Measurements from ENCODE around the gene CNOT6. TPM values are rescaled to one million over a fixed set of nuclear protein-coding genes. Genes with fewer than 3 reads are reported as not detected.
A peak's percentile ranks its signal among the peaks of the same experiment; 100 is the strongest.
"Not testable (repeated sequence)": the region's sequence is repeated elsewhere in the genome, so short reads cannot be mapped to it uniquely, and the experiment has no call there.

CNOT6 gene
- polyA plus RNA-seq, 4 donors, result 53.0 to 74.1 (median 61.4) TPM

- peak in 3 of 4 donors; percentile 56 to 70 (median 59) for DNase-seq (ENCODE audit: low read depth in 4 of 4, low spot score in 3 of 4)
Observed at GRCh38 chr5:180470966-180471582, 23.1 kb upstream of the CNOT6 start.

GRCh38 chr5:180471866-180472265, 22.3 kb upstream of the CNOT6 start:
- no peak for DNase-seq (ENCODE audit: low read depth in 4 of 4, low spot score in 3 of 4)

- DNase-seq (ENCODE audit: low read depth in 4 of 4, low spot score in 3 of 4), result no peak
Observed at GRCh38 chr5:180472269-180472668, 21.9 kb upstream of the CNOT6 start.

DNA sequence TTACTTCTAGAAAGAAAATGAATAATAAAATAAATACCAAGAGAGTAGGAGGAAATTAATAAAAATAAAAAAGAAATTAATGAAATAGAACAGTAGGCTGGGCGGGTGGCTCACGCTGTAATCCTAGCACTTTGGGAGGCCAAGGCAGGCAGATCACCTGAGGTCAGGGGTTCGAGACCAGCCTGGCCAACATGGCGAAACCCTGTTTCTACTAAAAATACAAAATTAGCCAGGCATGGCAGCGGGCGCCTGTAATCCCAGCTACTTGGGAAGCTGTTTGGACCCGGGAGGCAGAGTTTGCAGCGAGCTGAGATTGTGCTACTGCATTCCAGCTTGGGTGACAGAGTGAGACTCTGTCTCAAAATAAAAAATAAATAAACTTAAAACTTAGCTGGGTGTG, 20.8 kb upstream of the CNOT6 start:
- DNase-seq (ENCODE audit: low read depth in 4 of 4, low spot score in 3 of 4), result not testable (repeated sequence)

GRCh38 chr5:180474569-180474968, 19.6 kb upstream of the CNOT6 start:
- no peak for DNase-seq (ENCODE audit: low read depth in 4 of 4, low spot score in 3 of 4)

GRCh38 chr5:180475969-180476524, 18.1 kb upstream of the CNOT6 start:
- not testable (repeated sequence) for DNase-seq (ENCODE audit: low read depth in 4 of 4, low spot score in 3 of 4)

DNA sequence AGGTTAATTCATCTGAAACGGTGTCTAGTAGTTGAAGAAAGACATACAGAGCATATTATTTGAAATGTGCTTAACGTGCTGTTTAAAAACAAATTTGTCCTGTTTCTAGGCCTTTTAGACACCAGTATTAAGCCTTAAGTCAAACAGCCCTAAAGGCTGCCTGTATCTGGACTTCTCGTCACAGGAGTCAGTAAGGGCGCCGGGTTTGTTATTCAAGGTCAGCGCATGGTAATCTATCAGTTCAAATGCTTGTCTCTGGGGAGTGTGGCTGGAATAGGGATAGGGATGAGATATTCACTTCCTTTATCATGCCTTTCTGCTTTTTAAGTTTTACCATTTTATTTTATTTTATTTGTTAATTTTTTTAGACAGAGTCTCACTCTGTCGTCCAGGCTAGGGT, 9.4 kb upstream of the CNOT6 start:
- DNase-seq (ENCODE audit: low read depth in 4 of 4, low spot score in 3 of 4), result no peak

DNA sequence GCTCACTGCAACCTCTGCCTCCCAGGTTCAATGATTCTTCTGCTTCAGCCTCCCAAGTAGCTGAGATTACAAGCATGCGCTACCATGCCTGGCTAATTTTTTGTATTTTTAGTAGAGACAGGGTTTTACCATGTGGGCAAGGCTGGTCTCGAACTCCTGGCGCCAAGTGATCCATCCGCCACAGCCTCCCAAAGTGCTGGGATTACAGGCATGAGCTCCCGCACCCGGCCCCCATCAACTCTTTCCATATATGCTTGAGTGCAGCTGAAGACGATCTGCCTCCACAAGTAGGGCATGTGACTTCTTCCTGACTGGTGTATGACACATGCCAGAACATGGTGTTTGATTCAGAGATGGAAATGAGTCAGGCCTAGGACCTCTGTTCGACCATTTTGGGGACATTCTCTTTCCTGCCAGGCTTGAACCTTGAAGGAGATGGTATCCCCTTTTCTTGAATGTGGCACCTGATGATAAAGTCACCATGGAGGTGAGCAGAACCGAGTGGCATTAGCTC, 7.5 kb upstream of the CNOT6 start:
- DNase-seq (ENCODE audit: low read depth in 4 of 4, low spot score in 3 of 4), result no peak

DNA sequence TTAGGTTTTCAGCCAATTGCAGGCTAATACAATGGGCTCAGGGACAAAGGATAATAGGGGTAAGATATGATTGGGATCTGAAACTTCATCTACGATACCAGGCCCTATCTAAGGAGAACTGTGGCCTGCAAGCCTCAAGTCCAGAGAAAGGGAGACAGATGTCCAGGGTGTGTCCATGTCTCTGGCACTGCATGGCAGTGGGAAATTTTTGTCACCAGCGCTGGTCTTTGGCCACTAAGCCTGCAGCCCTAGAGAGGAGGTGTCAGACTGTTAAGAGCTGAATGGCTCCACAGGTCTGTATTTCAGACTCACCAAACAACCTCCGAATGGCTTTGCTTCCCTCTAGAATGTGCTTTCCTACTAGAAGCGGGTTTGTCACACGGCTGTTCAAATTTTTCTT, 6.6 kb upstream of the CNOT6 start:
- DNase-seq (ENCODE audit: low read depth in 4 of 4, low spot score in 3 of 4), result no peak

GRCh38 chr5:180491496-180491895, 2.7 kb upstream of the CNOT6 start:
- DNase-seq (ENCODE audit: low read depth in 4 of 4, low spot score in 3 of 4), result no peak

DNA sequence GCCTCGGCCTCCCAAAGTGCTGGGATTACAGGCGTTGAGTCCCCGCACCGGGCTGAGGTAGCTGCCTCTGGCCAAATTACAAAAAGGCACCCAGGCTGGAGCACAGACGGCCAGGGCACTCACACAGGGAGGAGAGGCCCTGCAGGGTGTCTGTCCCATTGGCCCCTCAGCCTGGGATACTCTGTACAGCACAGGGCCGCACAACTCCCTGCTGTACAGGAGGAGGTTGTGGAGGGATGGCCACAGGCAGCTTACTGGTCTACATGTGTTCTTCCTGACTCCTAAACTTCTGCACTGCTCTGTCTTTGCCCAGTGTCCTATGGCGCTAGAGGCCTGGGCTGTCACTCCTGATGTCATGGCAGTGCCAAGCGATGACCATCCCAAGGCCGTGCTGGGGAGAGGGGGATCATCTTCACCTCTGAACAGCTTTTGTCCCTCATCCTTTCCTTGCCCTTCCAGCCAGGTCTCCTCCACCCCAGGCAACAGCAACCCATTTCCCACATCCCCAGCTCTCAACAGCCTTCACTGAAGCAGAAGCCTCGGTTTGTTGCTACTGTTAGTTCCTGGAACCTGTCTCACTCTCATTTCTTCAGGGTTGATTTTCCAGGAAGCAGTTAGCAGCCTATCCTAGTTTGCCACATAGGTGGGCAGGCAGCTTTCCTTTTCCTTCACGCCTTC, 1.8 kb upstream of the CNOT6 start:
- DNase-seq (ENCODE audit: low read depth in 4 of 4, low spot score in 3 of 4), result no peak

GRCh38 chr5:180494510-180495181, 467 bp downstream of the CNOT6 start:
- peak in 2 of 4 donors; percentile 16 to 18 for DNase-seq (ENCODE audit: low read depth in 4 of 4, low spot score in 3 of 4)

- peak in 1 of 4 donors; percentile 10 for DNase-seq (ENCODE audit: low read depth in 4 of 4, low spot score in 3 of 4)
Observed at GRCh38 chr5:180495292-180495691, 1.1 kb downstream of the CNOT6 start.

DNA sequence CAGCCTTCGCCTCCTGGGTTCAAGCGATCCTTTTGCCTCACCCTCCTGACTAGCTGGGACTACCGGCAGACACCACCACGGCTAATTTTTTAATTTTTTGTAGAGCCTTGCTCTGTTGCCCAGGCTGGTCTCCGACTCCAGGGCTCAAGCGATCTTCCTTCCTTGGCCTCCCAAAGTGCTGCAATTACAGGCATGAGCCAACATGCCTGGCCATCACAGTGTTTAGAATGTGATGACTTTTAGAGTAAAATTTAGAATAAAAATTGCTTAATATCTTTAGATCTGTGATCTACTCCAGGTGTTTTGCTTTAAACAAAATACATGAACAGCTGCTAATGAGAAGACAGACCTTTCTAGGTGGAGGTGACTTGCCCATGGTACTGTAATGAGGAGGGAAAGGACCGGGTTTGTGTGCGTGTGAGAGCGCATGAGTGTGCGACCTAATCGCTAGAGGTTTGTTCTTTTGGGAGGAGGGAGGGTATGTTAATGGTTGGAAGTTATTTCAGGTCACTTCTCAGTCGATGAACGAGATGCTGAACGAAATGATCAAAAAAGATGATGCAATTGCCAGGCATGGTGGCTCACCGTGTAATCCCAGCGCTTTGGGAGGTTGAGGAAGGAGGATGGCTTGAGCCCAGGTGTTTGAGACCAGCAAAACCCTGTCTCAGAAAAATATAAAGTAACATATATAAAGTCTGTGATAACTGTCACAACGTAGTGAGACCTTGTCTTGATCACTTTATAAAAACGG, 2.0 kb downstream of the CNOT6 start:
- DNase-seq (ENCODE audit: low read depth in 4 of 4, low spot score in 3 of 4), result no peak

- not testable (repeated sequence) for DNase-seq (ENCODE audit: low read depth in 4 of 4, low spot score in 3 of 4)
Observed at GRCh38 chr5:180496806-180497205, 2.6 kb downstream of the CNOT6 start.

DNA sequence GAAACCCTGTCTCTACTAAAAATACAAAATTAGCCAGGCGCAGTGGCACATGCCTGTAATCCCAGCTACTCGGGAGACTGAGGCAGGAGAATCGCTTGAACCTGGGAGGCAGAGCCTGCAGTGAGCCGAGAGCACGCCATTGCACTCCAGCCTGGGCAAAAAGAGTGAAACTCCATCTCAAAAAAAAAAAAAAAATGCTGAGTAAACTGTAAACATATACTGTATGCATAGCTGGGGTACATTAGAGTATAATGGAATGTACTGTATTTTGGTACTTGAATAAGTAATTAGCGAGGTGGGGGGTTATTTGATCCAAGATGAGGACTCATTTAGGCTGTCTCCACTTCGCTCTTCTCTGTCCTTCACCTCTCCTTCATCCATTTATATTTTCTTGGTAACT, 3.7 kb downstream of the CNOT6 start:
- DNase-seq (ENCODE audit: low read depth in 4 of 4, low spot score in 3 of 4), result not testable (repeated sequence)

- no peak for DNase-seq (ENCODE audit: low read depth in 4 of 4, low spot score in 3 of 4)
Observed at GRCh38 chr5:180498378-180498777, 4.2 kb downstream of the CNOT6 start.

- DNase-seq (ENCODE audit: low read depth in 4 of 4, low spot score in 3 of 4), result no peak
Observed at GRCh38 chr5:180499684-180500083, 5.5 kb downstream of the CNOT6 start.

GRCh38 chr5:180500300-180500699, 6.1 kb downstream of the CNOT6 start:
- not testable (repeated sequence) for DNase-seq (ENCODE audit: low read depth in 4 of 4, low spot score in 3 of 4)

GRCh38 chr5:180507661-180508060, 13.5 kb downstream of the CNOT6 start:
- no peak for DNase-seq (ENCODE audit: low read depth in 4 of 4, low spot score in 3 of 4)

GRCh38 chr5:180515294-180515693, 21.1 kb downstream of the CNOT6 start:
- no peak for DNase-seq (ENCODE audit: low read depth in 4 of 4, low spot score in 3 of 4)

Data from right renal pelvis (tissue), 4 donors.